GM12891 (cell line): ENCODE results near the gene ANK2.

ENCODE experiments used
- PAX5 ChIP-seq: IDR thresholded peaks from 2 replicates; pipeline ENCODE4 v1.6.1; 2011; ENCODE audit warnings: low read length, moderate library complexity, mild to moderate bottlenecking; ENCODE audit not compliant: insufficient read depth, severe bottlenecking
- POLR2A ChIP-seq: IDR thresholded peaks from 2 replicates; pipeline ENCODE4 v1.6.1; 2011; ENCODE audit warnings: low read depth, low read length, control low read depth
- POLR2AphosphoS5 ChIP-seq: IDR thresholded peaks from 2 replicates; pipeline ENCODE4 v1.6.1; 2011; ENCODE audit warnings: low read depth, low read length, control low read depth
- POU2F2 ChIP-seq: IDR thresholded peaks from 2 replicates; pipeline ENCODE4 v1.6.1; 2011; ENCODE audit warnings: low read depth, mild to moderate bottlenecking, control low read depth, low read length, moderate library complexity
- SPI1 ChIP-seq: IDR thresholded peaks from 2 replicates; pipeline ENCODE4 v1.6.1; 2011; ENCODE audit warnings: low read depth, low read length, control low read depth
- TAF1 ChIP-seq: IDR thresholded peaks from 2 replicates; pipeline ENCODE4 v1.6.1; 2011; ENCODE audit warnings: low read depth, low read length, control low read depth

DNA sequence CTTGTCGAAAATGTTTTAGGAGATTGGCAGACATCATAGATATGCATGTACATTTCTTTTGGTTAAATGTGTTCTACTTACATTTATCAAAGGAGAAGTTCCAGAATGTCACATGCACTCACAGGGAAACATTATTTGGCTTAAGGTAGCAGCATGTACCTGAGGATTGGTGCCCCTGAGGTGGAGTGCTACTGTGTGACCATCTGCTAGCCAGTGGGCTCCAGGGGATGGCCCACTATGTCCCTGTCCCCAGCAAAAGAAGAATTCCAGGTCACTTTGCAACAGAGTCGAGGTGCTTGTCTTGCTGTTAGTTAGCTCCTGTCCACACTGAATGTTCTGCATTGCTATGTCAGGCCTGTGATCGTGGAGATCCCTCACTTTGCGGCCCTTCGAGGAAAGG, 283.2 kb downstream of the ANK2 start:
- TF ChIP-seq POLR2AphosphoS5 (no peak), SPI1 (no peak), PAX5 (no peak), POLR2A (no peak), TAF1 (no peak), POU2F2 (no peak)
